ENCODE measurements around the gene IL3. TPM values are rescaled to one million over a fixed set of nuclear protein-coding genes. Genes with fewer than 3 reads are reported as not detected.

The IL3 gene
- total and polyA plus RNA-seq, 2 of the 4 experiments (the other 2 are of a cell fraction), result not detected

DNA sequence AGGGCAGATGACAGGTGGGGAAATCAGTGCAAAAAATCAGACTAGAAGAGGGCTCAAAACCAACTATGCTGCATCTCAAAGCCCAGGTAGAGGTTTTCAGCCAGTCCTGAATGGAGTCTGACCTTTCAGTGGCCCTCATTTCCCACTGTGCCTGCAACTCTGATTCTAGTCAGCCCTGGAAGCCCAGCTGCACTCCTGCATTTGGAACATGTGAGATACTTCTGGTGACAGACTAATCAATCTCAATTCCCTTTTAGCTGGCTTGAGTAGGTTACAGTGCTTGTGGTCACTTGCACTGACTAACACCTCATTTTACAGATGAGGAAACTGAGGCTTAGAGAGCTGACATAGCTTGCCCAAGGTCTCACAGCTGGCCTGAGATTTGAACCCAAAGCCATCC lies 41.1 kb upstream of the IL3 start (continued):
- TF ChIP-seq, protein P1, sequence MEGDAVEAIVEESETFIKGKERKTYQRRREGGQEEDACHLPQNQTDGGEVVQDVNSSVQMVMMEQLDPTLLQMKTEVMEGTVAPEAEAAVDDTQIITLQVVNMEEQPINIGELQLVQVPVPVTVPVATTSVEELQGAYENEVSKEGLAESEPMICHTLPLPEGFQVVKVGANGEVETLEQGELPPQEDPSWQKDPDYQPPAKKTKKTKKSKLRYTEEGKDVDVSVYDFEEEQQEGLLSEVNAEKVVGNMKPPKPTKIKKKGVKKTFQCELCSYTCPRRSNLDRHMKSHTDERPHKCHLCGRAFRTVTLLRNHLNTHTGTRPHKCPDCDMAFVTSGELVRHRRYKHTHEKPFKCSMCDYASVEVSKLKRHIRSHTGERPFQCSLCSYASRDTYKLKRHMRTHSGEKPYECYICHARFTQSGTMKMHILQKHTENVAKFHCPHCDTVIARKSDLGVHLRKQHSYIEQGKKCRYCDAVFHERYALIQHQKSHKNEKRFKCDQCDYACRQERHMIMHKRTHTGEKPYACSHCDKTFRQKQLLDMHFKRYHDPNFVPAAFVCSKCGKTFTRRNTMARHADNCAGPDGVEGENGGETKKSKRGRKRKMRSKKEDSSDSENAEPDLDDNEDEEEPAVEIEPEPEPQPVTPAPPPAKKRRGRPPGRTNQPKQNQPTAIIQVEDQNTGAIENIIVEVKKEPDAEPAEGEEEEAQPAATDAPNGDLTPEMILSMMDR (conservative IDR thresholded peaks at IDR 0.05; ENCODE audit: low read depth, low read length), result no peak
- no peak for TF ChIP-seq RAD21 (IDR thresholded peaks at IDR 0.05; ENCODE audit: low read length)
- no peak for TF ChIP-seq NFE2L2 (IDR thresholded peaks at IDR 0.05; ENCODE audit: low read depth, low read length)

DNA sequence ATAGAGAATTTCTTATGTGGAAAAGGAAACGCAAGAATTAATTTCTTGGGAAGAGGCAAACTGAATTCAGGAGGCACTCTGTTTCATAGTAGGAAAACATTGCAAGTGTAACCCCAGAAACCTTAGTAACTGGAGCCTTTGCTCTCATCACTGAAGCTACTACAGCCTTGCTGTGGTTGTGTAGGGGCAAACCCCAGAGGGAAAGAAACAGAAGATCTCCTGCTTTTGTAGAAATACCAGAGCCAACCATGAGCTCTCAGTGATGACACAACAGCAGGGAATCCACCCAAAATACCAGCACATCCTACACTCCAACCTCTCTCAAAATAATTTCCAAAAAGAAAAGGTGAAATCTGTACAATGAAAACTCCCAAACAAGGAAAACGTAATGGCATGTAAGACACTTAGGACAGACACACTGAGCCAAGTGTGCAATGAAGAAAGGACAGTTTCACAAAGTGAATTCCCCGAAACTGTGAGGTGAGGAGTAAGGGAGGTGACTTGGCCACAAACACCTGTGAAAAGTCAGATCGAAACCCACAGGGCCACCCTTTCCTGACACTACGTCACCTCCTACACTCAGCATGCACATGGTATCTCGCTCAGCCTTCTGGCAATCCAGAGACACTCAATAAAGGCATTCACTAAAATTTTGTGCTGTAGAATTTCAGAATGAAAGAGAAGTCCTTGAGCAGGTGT lies 40.4 kb upstream of the IL3 start:
- Histone ChIP-seq H3K27ac (ENCODE audit: insufficient read depth, low read length) (no peak overlapping the region), H3K18ac (ENCODE audit: low read depth, low read length) (no peak overlapping the region), H4K91ac (ENCODE audit: insufficient read depth, low read depth, low read length) (no peak overlapping the region), H3K9me3 (ENCODE audit: control insufficient read depth, insufficient read depth, low read length) (no peaks in the 10 kb centered on the region), H4K20me1 (ENCODE audit: insufficient read depth, low read length) (no peaks in the 10 kb centered on the region), H3K4ac (ENCODE audit: low read depth, low read length) (no peak overlapping the region), H3K23ac (ENCODE audit: low read depth, low read length) (no peak overlapping the region), H2BK120ac (ENCODE audit: low read depth, low read length) (no peak overlapping the region), H2AFZ (replicated peaks; ENCODE audit: low read length, poor library complexity) (no peak overlapping the region), H4K8ac (ENCODE audit: low read depth in 2 of 2, low read length in 2 of 2) (no peak overlapping the region), H3K79me1 (ENCODE audit: low read depth in 1 of 2, low read length in 2 of 2) (no peaks in the 10 kb centered on the region), H3K4me1 (ENCODE audit: control insufficient read depth, insufficient read depth, low read length) (no peaks in the 10 kb centered on the region), H2AK9ac (replicated peaks; ENCODE audit: low read depth, low read length, poor library complexity) (no peak overlapping the region), H3K56ac (ENCODE audit: extremely low read depth, insufficient read depth, low read length) (no peak overlapping the region), H2AK5ac (ENCODE audit: low read depth, low read length) (no peak overlapping the region), H3K4me3 (ENCODE audit: insufficient read depth, low read depth, low read length) (no peak overlapping the region), H3K14ac (replicated peaks; ENCODE audit: low read depth, low read length) (no peak overlapping the region), H3K27me3 (ENCODE audit: control insufficient read depth, insufficient read depth, low read length) (peaks cover 30% of the 10 kb centered on the region), H4K5ac (ENCODE audit: low read depth, low read length) (no peak overlapping the region), H3K9ac (ENCODE audit: low read depth, low read length) (no peak overlapping the region), H3K9me1 (ENCODE audit: insufficient read depth, low read length) (no peaks in the 10 kb centered on the region), H2BK20ac (ENCODE audit: low read depth, low read length) (no peak overlapping the region), H2BK5ac (ENCODE audit: low read depth, low read length, poor library complexity, severe bottlenecking) (no peak overlapping the region), H2BK15ac (ENCODE audit: low read depth, low read length) (no peak overlapping the region), H3K36me3 (ENCODE audit: control insufficient read depth, insufficient read depth, low read length) (no peaks in the 10 kb centered on the region), H3K4me2 (ENCODE audit: low read depth, low read length) (no peak overlapping the region)
- in situ Hi-C loops (cut with MboI; ENCODE audit: low sequenced_read_pairs) (no loop called here), dilution Hi-C loops (cut with HindIII; ENCODE audit: low sequenced_read_pairs, unreplicated experiment) (no loop called here), intact Hi-C loops (cut with micrococcal nuclease) (no loop called here)
- ATAC-seq (ENCODE audit: low read depth) (no peak), DNase-seq (no peak)
- ChIA-PET POLR2A (ENCODE audit: unreplicated experiment) (no interaction called here), CTCF (no interaction called here)
- no TSS peak for BruUV-seq (replicated peaks)
- no CpG with 5 or more reads among the region's 6 CpGs for WGBS, 2 experiments (ENCODE audit: extremely low coverage in 2 of 2, insufficient read length in 1 of 2)
- TF ChIP-seq FOS (IDR thresholded peaks at IDR 0.05; ENCODE audit: low read depth, low read length) (no peak), CEBPB (IDR thresholded peaks at IDR 0.05; ENCODE audit: low read depth, low read length) (no peak), CHD1 (IDR thresholded peaks at IDR 0.05; ENCODE audit: low read depth, low read length) (no peak)
- TF ChIP-seq, protein P2, sequence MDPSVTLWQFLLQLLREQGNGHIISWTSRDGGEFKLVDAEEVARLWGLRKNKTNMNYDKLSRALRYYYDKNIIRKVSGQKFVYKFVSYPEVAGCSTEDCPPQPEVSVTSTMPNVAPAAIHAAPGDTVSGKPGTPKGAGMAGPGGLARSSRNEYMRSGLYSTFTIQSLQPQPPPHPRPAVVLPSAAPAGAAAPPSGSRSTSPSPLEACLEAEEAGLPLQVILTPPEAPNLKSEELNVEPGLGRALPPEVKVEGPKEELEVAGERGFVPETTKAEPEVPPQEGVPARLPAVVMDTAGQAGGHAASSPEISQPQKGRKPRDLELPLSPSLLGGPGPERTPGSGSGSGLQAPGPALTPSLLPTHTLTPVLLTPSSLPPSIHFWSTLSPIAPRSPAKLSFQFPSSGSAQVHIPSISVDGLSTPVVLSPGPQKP (IDR thresholded peaks at IDR 0.05; ENCODE audit: borderline replicate concordance, low read depth, low read length), result no peak
- TF ChIP-seq, protein P3, sequence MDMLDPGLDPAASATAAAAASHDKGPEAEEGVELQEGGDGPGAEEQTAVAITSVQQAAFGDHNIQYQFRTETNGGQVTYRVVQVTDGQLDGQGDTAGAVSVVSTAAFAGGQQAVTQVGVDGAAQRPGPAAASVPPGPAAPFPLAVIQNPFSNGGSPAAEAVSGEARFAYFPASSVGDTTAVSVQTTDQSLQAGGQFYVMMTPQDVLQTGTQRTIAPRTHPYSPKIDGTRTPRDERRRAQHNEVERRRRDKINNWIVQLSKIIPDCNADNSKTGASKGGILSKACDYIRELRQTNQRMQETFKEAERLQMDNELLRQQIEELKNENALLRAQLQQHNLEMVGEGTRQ (IDR thresholded peaks at IDR 0.05; ENCODE audit: low read depth, low read length), result no peak
